Gastrocnemius medialis (tissue), 4 donors: ENCODE data around the gene GLYATL1. TPM values are rescaled to one million over a fixed set of nuclear protein-coding genes. Genes with fewer than 3 reads are reported as not detected.

Source experiments
- ATAC-seq, 2 donors: fragments of 150-250 bp; one replicate each; pipeline ENCODE4 v1.9.1; 2016
- DNase-seq, 2 donors: peaks; one replicate each; pipeline ENCODE4 v3.0.0-alpha.2; 2019
- H3K27ac ChIP-seq, 4 donors: fragments of 200-600 bp; sonication (generic); 1 replicate in 1 of 4; 2 replicates in 3 of 4; pipeline ENCODE4 v1.5.1; 2016 to 2018; ENCODE audit warnings: mild to moderate bottlenecking in 2 of 4, moderate library complexity in 1 of 4
- H3K27me3 ChIP-seq, 3 donors: fragments of 200-600 bp; sonication (generic) in 2 of 3; 1 replicate in 1 of 3; 2 replicates in 2 of 3; pipeline versions ENCODE4 v1.5.1 to v1.6.0; 2016 to 2019; ENCODE audit warnings: mild to moderate bottlenecking in 1 of 3, moderate library complexity in 1 of 3
- H3K36me3 ChIP-seq, 2 donors: fragments of 200-600 bp; sonication (generic) in 1 of 2; one replicate each; pipeline ENCODE4 v1.5.1; 2017 to 2018
- H3K4me1 ChIP-seq, 2 donors: fragments of 200-600 bp; sonication (generic) in 1 of 2; one replicate each; pipeline ENCODE4 v1.5.1; 2016 to 2017; ENCODE audit warnings: mild to moderate bottlenecking in 2 of 2
- H3K4me3 ChIP-seq, 4 donors: fragments of 200-600 bp; sonication (generic) in 3 of 4; 1 replicate in 1 of 4; 2 replicates in 3 of 4; pipeline ENCODE4 v1.5.1; 2016 to 2019; ENCODE audit warnings: mild to moderate bottlenecking in 2 of 4
- H3K9me3 ChIP-seq, 3 donors: fragments of 200-600 bp; sonication (generic) in 2 of 3; 1 replicate in 1 of 3; 2 replicates in 2 of 3; pipeline ENCODE4 v1.5.1; 2016 to 2019
- CTCF ChIP-seq, 5 experiments: fragments of 450-650 bp in 3 of 5; fragments of 200-600 bp in 2 of 5; sonication (generic) in 2 of 5; IDR thresholded peaks in 4 of 5; conservative IDR thresholded peaks in 1 of 5; 1 replicate in 4 of 5; 2 replicates in 1 of 5; pipeline ENCODE4 v1.5.1; 2016 to 2019; ENCODE audit warnings: antibody characterized with exemption in 5 of 5, mild to moderate bottlenecking in 3 of 5, moderate library complexity in 3 of 5
- POLR2A ChIP-seq, 2 donors: fragments of 450-650 bp; IDR thresholded peaks; one replicate each; pipeline ENCODE4 v1.6.1; 2017; ENCODE audit warnings: antibody characterized with exemption in 2 of 2, mild to moderate bottlenecking in 2 of 2, moderate library complexity in 2 of 2
- in situ Hi-C, 4 donors: fragments of 200-750 bp; cut with MboI; loops; one replicate each; pipeline versions ENCODE4 v1.15.0 to v1.8.0; 2017; ENCODE audit warnings: low sequenced_read_pairs in 4 of 4
- intact Hi-C: fragments of 100-400 bp; cut with DNase I; formaldehyde crosslinking; loops from one replicate; pipeline ENCODE4 v1.15.1; 2023; ENCODE audit warnings: low total_unique reads
- total RNA-seq, 4 donors: library from RNA; depleted of rRNA; stranded (reverse); fragments of >200 nt; gene quantifications; one replicate each; pipeline versions ENCODE4 v1.1.0 to v1.2.3, GENCODE V29; 2016

The GLYATL1 gene
- total RNA-seq, 4 donors from 2014 or later, result 0.94 to 1.2 TPM; not detected in 2

GRCh38 chr11:58945663-58946062 lies 6.4 kb downstream of the GLYATL1 start:
- Histone ChIP-seq H3K27ac (no peak overlapping the region), H3K36me3 (no peaks in the 10 kb centered on the region), H3K9me3 (no peaks in the 10 kb centered on the region), H3K4me1 (no peaks in the 10 kb centered on the region), H3K27me3 (no peaks in the 10 kb centered on the region), H3K4me3 (no peak overlapping the region)
- intact Hi-C loops (no loop called here), in situ Hi-C loops (no loop called here)
- DNase-seq (no peak), ATAC-seq (no peak)
- no peak for TF ChIP-seq POLR2A (IDR thresholded peaks at IDR 0.05)

- no peak for ATAC-seq
Measured at GRCh38 chr11:58949184-58949583, 9.9 kb downstream of the GLYATL1 start.

GRCh38 chr11:58957922-58958321 lies 18.6 kb downstream of the GLYATL1 start:
- in situ Hi-C loops, result no loop called here

More at GRCh38 chr11:58949184-58949583, 9.9 kb downstream of the GLYATL1 start:
- Histone ChIP-seq H3K4me1 (no peaks in the 10 kb centered on the region), H3K27me3 (no peaks in the 10 kb centered on the region), H3K9me3 (no peaks in the 10 kb centered on the region), H3K27ac (no peak overlapping the region), H3K36me3 (no peaks in the 10 kb centered on the region), H3K4me3 (no peak overlapping the region)
- DNase-seq, result no peak
- in situ Hi-C loops, result no loop called here
- intact Hi-C loops, result no loop called here
- no peak for TF ChIP-seq POLR2A (IDR thresholded peaks at IDR 0.05)
- no peak for TF ChIP-seq CTCF (IDR thresholded peaks at IDR 0.05 in 4 of 5, conservative IDR thresholded peaks at IDR 0.05 in 1 of 5)

GRCh38 chr11:58958500-58958899 lies 19.2 kb downstream of the GLYATL1 start:
- Histone ChIP-seq H3K27me3 (no peaks in the 10 kb centered on the region), H3K4me1 (no peaks in the 10 kb centered on the region), H3K36me3 (no peaks in the 10 kb centered on the region), H3K9me3 (no peaks in the 10 kb centered on the region), H3K4me3 (no peak overlapping the region), H3K27ac (no peak overlapping the region)
- intact Hi-C loops (no loop called here), in situ Hi-C loops (no loop called here)
- TF ChIP-seq POLR2A (IDR thresholded peaks at IDR 0.05) (no peak), CTCF (IDR thresholded peaks at IDR 0.05 in 4 of 5, conservative IDR thresholded peaks at IDR 0.05 in 1 of 5) (no peak)
- DNase-seq, result no peak
- ATAC-seq, result no peak

More at GRCh38 chr11:58957922-58958321, 18.6 kb downstream of the GLYATL1 start:
- ATAC-seq, result no peak
- no peak for TF ChIP-seq POLR2A (IDR thresholded peaks at IDR 0.05)
- TF ChIP-seq CTCF (IDR thresholded peaks at IDR 0.05 in 4 of 5, conservative IDR thresholded peaks at IDR 0.05 in 1 of 5), result no peak
- H3K4me3 ChIP-seq, result no peak overlapping the region
- intact Hi-C loops, result no loop called here
- DNase-seq, result no peak
- no peaks in the 10 kb centered on the region for H3K4me1 ChIP-seq
- no peaks in the 10 kb centered on the region for H3K36me3 ChIP-seq
- H3K9me3 ChIP-seq, result no peaks in the 10 kb centered on the region
- H3K27ac ChIP-seq, result no peak overlapping the region
- H3K27me3 ChIP-seq, result no peaks in the 10 kb centered on the region

- no peaks in the 10 kb centered on the region for H3K27me3 ChIP-seq
- no peaks in the 10 kb centered on the region for H3K9me3 ChIP-seq
- TF ChIP-seq CTCF (IDR thresholded peaks at IDR 0.05 in 4 of 5, conservative IDR thresholded peaks at IDR 0.05 in 1 of 5), result no peak
- TF ChIP-seq POLR2A (IDR thresholded peaks at IDR 0.05), result no peak
- no peak overlapping the region for H3K27ac ChIP-seq
- no peak for ATAC-seq
- intact Hi-C loops, result no loop called here
- H3K4me3 ChIP-seq, result no peak overlapping the region
- no peaks in the 10 kb centered on the region for H3K36me3 ChIP-seq
- in situ Hi-C loops, result no loop called here
- H3K4me1 ChIP-seq, result no peaks in the 10 kb centered on the region
- DNase-seq, result no peak
Measured at GRCh38 chr11:58963551-58964104, 24.3 kb downstream of the GLYATL1 start.
